ENCODE data around the gene GAL3ST2.

GRCh38 chr2:241730671-241731293, 45.8 kb upstream of the GAL3ST2 start:
- TF ChIP-seq CTCF (IDR thresholded peaks at IDR 0.05) = no peak
- TF ChIP-seq POLR2A (IDR thresholded peaks at IDR 0.05) = no peak

Measured in Peyer's patch (tissue), 4 donors.